K562 (cell line): ENCODE results near the gene ERCC4. TPM values are rescaled to one million over a fixed set of nuclear protein-coding genes. Genes with fewer than 3 reads are reported as not detected.

ENCODE experiments used
- ATAC-seq: fragments of 200-7000 bp; cut with Tn5 transposase; 3 replicates; pipeline ENCODE4 v1.9.1; 2020; ENCODE audit warnings: moderate library complexity
- BruUV-seq: library from RNA; stranded (reverse); fragments of 400-500 nt; replicated peaks from 2 replicates; lab custom pipeline; 2021; lab: Mats Ljungman, UMichigan
- CTCF ChIA-PET: fragments of 300-600 bp; formaldehyde crosslinking; extraction: SDS; loops from one replicate; lab custom pipeline; 2021; ENCODE audit warnings: low intra/inter-chr PET ratio; lab: Yijun Ruan, JAX
- POLR2A ChIA-PET: fragments of 300-600, 350-650 bp; sonication (Branson Sonifier 250); formaldehyde crosslinking; extraction: SDS; loops from one replicate; lab custom pipeline; 2021; ENCODE audit warnings: antibody characterized with exemption, inconsistent platforms; lab: Yijun Ruan, JAX
- DNase-seq, 4 experiments: peaks; one replicate each; pipeline versions ENCODE4 v3.0.0 to v3.0.0-alpha.2; 2011 to 2018; ENCODE audit warnings: low spot score in 3 of 4, mixed read lengths in 3 of 4; ENCODE audit errors: extremely low read depth in 1 of 4
- FAIRE-seq: peaks from 2 replicates; lab custom pipeline; 2011; peaks lifted over from hg19 to GRCh38; lab: Jason Lieb, UNC
- H2AFZ ChIP-seq: 2 replicates; pipeline ENCODE4 v1.6.0; 2011; ENCODE audit warnings: low read depth, low read length, control low read depth, inconsistent platforms
- H3K27ac ChIP-seq: fragments of 200-600 bp; 3 replicates; pipeline ENCODE4 v1.8.0; 2011; ENCODE audit warnings: low read depth, mild to moderate bottlenecking, control low read depth, inconsistent platforms, low read length, moderate library complexity, mixed read lengths; ENCODE audit errors: extremely low read depth
- H3K27me3 ChIP-seq, 2 experiments: fragments of 300-600 bp in 1 of 2; 2 replicates in 1 of 2; 3 replicates in 1 of 2; pipeline versions ENCODE4 v1.6.0 to v1.8.0; 2011; ENCODE audit warnings: inconsistent platforms in 2 of 2, low read length in 2 of 2, mild to moderate bottlenecking in 1 of 2, mixed read lengths in 1 of 2, moderate library complexity in 1 of 2; ENCODE audit not compliant: control insufficient read depth in 2 of 2, insufficient read depth in 2 of 2
- H3K36me3 ChIP-seq: fragments of 300-600 bp; 3 replicates; pipeline ENCODE4 v1.8.0; 2011; ENCODE audit warnings: mild to moderate bottlenecking, low read length, inconsistent platforms; ENCODE audit not compliant: control insufficient read depth, insufficient read depth
- H3K4me1 ChIP-seq, 2 experiments: fragments of 200-600 bp in 1 of 2; replicated peaks in 1 of 2; 2 replicates in 1 of 2; 3 replicates in 1 of 2; pipeline versions ENCODE4 v1.5.1 to v1.8.0; 2011; ENCODE audit warnings: inconsistent platforms in 2 of 2, low read length in 2 of 2, mild to moderate bottlenecking in 1 of 2, mixed read lengths in 1 of 2, moderate library complexity in 1 of 2; ENCODE audit not compliant: control insufficient read depth in 2 of 2, insufficient read depth in 2 of 2
- H3K4me2 ChIP-seq: 2 replicates; pipeline ENCODE4 v1.6.1; 2011; ENCODE audit warnings: low read length, control low read depth, inconsistent platforms, mixed read lengths; ENCODE audit not compliant: insufficient read depth
- H3K4me3 ChIP-seq: fragments of 200-600 bp; sonication (generic), shearing (Covaris generic); 2 replicates; pipeline ENCODE4 v1.5.1; 2016; ENCODE audit warnings: control low read depth, inconsistent platforms
- H3K79me2 ChIP-seq: fragments of 200-600 bp; 3 replicates; pipeline ENCODE4 v1.8.0; 2011; ENCODE audit warnings: low read length, inconsistent platforms; ENCODE audit not compliant: control insufficient read depth, insufficient read depth
- H3K9ac ChIP-seq, 2 experiments: 2 replicates each; pipeline versions ENCODE4 v1.6.0 to v1.6.1; 2011; ENCODE audit warnings: low read depth in 2 of 2, low read length in 2 of 2, control low read depth in 1 of 2, inconsistent platforms in 1 of 2, mild to moderate bottlenecking in 1 of 2, mixed read lengths in 1 of 2; ENCODE audit not compliant: insufficient read depth in 1 of 2
- H3K9me1 ChIP-seq: one replicate; pipeline ENCODE4 v1.6.0; 2011; ENCODE audit warnings: inconsistent platforms, mild to moderate bottlenecking, low read length, moderate library complexity; ENCODE audit not compliant: control insufficient read depth, insufficient read depth
- H3K9me3 ChIP-seq: replicated peaks from 2 replicates; pipeline ENCODE4 v1.5.1; 2011; ENCODE audit warnings: low read depth, low read length, inconsistent platforms; ENCODE audit not compliant: control insufficient read depth, insufficient read depth
- H4K20me1 ChIP-seq: replicated peaks from 2 replicates; pipeline ENCODE4 v1.6.1; 2011; ENCODE audit warnings: low read length, inconsistent platforms, mixed read lengths; ENCODE audit not compliant: control insufficient read depth, insufficient read depth
- CTCFL ChIP-seq: IDR thresholded peaks from 2 replicates; pipeline ENCODE4 v1.6.1; 2011; ENCODE audit warnings: borderline replicate concordance, low read depth, mild to moderate bottlenecking, moderate library complexity, low read length; ENCODE audit not compliant: insufficient read depth, poor library complexity, severe bottlenecking
- GTF2B ChIP-seq: IDR thresholded peaks from 2 replicates; pipeline ENCODE4 v1.6.1; 2011; ENCODE audit not compliant: insufficient read length; ENCODE audit errors: extremely low read depth
- ZBTB11 ChIP-seq, 3 experiments: fragments of 200-800 bp in 1 of 3; fragments of 250-450 bp in 1 of 3; fragments of 450-650 bp in 1 of 3; sonication (Bioruptor Pico) in 1 of 3; sonication (Bioruptor generic) in 1 of 3; formaldehyde crosslinking in 1 of 3; IDR thresholded peaks; 2 replicates each; pipeline versions ENCODE4 v1.6.1 to v1.8.0; 2016 to 2022; ENCODE audit warnings: mild to moderate bottlenecking in 2 of 3, missing genetic modification characterization in 2 of 3, missing compliant biosample characterization in 1 of 3, moderate library complexity in 1 of 3
- ZBTB49 ChIP-seq: sonication (generic); formaldehyde crosslinking; IDR thresholded peaks from 2 replicates; pipeline ENCODE4 v1.8.0; 2022; ENCODE audit warnings: missing genetic modification reagents, mild to moderate bottlenecking, borderline replicate concordance
- ZNF124 ChIP-seq: sonication (generic); formaldehyde crosslinking; IDR thresholded peaks from 2 replicates; pipeline ENCODE4 v1.8.1; 2022; ENCODE audit warnings: missing genetic modification reagents
- WGBS: fragments of 100-300 bp; shearing (Covaris generic); methylation state at CpG from one replicate; pipeline ENCODE4 v1.1.6; 2016; ENCODE audit warnings: low coverage, mixed read lengths; ENCODE audit not compliant: insufficient coverage; ENCODE audit errors: missing lambda C conversion rate; 5-methylcytosine and 5-hydroxymethylcytosine counted together
- in situ Hi-C: fragments of 300-500 bp; cut with MboI; formaldehyde crosslinking; loops from 4 replicates; pipeline ENCODE4 v1.15.0; 2018; ENCODE audit warnings: inconsistent platforms, mixed read lengths
- intact Hi-C: fragments of 100-400 bp; cut with micrococcal nuclease; formaldehyde crosslinking; loops from 2 replicates; pipeline ENCODE4 v1.14.2; 2022
- polyA plus RNA-seq, 8 experiments: library from polyadenylated mRNA; depleted of rRNA in 4 of 8; stranded (reverse) in 5 of 8; unstranded in 3 of 8; fragments of >200 nt; fragmentation: Nextera tagmentation in 2 of 8; fragmentation: Illumina TruSeq in 1 of 8; extraction: Ambion mirVana in 2 of 8; extraction: Trizol in 1 of 8; gene quantifications; 2 replicates each; pipeline versions ENCODE4 v1.2.1 to v1.2.3, GENCODE V29; 2011 to 2014; ENCODE audit warnings: inconsistent platforms in 1 of 8, missing spikeins in 1 of 8
- total RNA-seq, 7 experiments: library from RNA; depleted of rRNA in 6 of 7; stranded (reverse); fragments of >200 nt in 6 of 7; fragmentation: Illumina TruSeq in 2 of 7; extraction: Trizol in 2 of 7; gene quantifications; 2 replicates each; pipeline versions ENCODE4 v1.2.1 to v1.2.3, GENCODE V29; 2011 to 2021; ENCODE audit warnings: low replicate concordance in 1 of 7
- TF ChIP-seq, protein P1 (sequence below): fragments of 200-400 bp; formaldehyde crosslinking; IDR thresholded peaks from 2 replicates; pipeline ENCODE4 v1.6.1; 2017; ENCODE audit warnings: mild to moderate bottlenecking, low read depth, low read length, moderate library complexity
- TF ChIP-seq, protein P2 (sequence below): fragments of 250-450 bp; sonication (Bioruptor Pico); IDR thresholded peaks from 2 replicates; pipeline ENCODE4 v1.8.0; 2021; ENCODE audit warnings: borderline replicate concordance, mild to moderate bottlenecking, moderate library complexity; ENCODE audit not compliant: poor library complexity, severe bottlenecking

The ERCC4 gene
- total and polyA plus RNA-seq, 9 of the 15 experiments (the other 6 are each of a cell fraction or from before 2014, with no cell fraction given) = 3.7 to 10.5 (median 6.0) TPM

DNA sequence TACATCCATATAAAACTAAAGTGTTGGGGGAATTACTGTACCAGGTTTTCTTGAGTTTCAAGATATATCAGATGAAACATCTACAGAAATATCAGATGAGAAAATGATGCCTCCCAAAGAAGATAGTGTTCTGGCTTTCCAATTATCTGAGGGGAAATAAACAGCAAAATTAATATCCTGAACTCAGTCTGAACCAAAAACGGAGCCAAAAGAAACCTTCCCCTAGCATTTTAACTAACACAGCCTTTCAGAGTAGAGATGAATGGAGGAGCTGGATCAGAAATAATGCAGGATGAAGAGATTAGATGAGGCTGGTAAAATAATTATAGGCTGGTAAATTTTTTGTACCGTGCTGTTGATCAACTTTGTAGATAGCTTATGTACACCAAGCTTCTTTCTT, 16.2 kb downstream of the ERCC4 start:
- H3K27me3 ChIP-seq = no peaks in the 10 kb centered on the region
- no peak for ATAC-seq
- DNase-seq = no peak
- peaks cover 26% of the 10 kb centered on the region for H3K36me3 ChIP-seq
- intact Hi-C loops = no loop called here
- FAIRE-seq = no peak
- ChIA-PET POLR2A (interaction anchor here (0.6 to 1.8 kb wide), 4 partner anchors 13 to 370 kb away, joined by 3 to 7 read pairs (median 3); no protein-coding TSS in a partner anchor), CTCF (no interaction called here)
- no peaks in the 10 kb centered on the region for H4K20me1 ChIP-seq
- H3K27ac ChIP-seq = no peak overlapping the region
- no TSS peak for BruUV-seq
- no peaks in the 10 kb centered on the region for H3K4me1 ChIP-seq
- no peak overlapping the region for H3K4me2 ChIP-seq
- H2AFZ ChIP-seq = no peak overlapping the region
- H3K4me3 ChIP-seq = no peak overlapping the region
- in situ Hi-C loops = no loop called here
- no peaks in the 10 kb centered on the region for H3K79me2 ChIP-seq
- 55% methylated on average over 2 of the region's 2 CpGs for WGBS
- H3K9me3 ChIP-seq = no peaks in the 10 kb centered on the region
- H3K9me1 ChIP-seq = no peaks in the 10 kb centered on the region
- H3K9ac ChIP-seq = no peak overlapping the region
- TF ChIP-seq ZBTB11 (CRISPR knock-in tag; IDR thresholded peaks at IDR 0.05) (no peak), ZBTB49 (CRISPR knock-in tag) (no peak), ZNF124 (CRISPR knock-in tag) (no peak), CTCFL (no peak), GTF2B (no peak)
- TF ChIP-seq, protein P1, sequence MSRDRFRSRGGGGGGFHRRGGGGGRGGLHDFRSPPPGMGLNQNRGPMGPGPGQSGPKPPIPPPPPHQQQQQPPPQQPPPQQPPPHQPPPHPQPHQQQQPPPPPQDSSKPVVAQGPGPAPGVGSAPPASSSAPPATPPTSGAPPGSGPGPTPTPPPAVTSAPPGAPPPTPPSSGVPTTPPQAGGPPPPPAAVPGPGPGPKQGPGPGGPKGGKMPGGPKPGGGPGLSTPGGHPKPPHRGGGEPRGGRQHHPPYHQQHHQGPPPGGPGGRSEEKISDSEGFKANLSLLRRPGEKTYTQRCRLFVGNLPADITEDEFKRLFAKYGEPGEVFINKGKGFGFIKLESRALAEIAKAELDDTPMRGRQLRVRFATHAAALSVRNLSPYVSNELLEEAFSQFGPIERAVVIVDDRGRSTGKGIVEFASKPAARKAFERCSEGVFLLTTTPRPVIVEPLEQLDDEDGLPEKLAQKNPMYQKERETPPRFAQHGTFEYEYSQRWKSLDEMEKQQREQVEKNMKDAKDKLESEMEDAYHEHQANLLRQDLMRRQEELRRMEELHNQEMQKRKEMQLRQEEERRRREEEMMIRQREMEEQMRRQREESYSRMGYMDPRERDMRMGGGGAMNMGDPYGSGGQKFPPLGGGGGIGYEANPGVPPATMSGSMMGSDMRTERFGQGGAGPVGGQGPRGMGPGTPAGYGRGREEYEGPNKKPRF = no peak
- TF ChIP-seq, protein P2, sequence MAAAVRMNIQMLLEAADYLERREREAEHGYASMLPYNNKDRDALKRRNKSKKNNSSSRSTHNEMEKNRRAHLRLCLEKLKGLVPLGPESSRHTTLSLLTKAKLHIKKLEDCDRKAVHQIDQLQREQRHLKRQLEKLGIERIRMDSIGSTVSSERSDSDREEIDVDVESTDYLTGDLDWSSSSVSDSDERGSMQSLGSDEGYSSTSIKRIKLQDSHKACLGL = no peak
